ENCODE results near the gene FOXJ2.
"Not testable (repeated sequence)": the region's sequence is repeated elsewhere in the genome, so short reads cannot be mapped to it uniquely, and the experiment has no call there.

The FOXJ2 gene

DNA sequence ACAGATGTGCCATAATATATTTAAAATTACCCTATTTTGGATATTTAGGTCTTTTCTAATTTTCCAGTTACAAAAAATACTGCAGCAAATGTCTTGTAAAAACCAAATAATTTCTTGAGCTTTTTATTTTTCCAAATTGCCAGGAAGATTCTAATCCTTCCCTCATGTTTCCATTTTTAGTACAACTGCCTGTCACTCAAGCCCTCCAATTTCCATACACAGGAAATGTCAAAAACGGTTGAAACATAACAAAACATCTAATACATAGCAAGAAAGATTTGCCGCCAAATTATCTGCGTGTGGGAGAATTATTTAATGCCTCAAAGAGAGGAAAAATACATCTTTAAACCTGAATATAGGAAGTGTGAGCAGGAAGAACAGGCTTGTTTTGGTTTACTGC is 2.3 kb upstream of the FOXJ2 start:
- H3K4me3 ChIP-seq (ENCODE audit: low read length), result no peak overlapping the region
- no peaks in the 10 kb centered on the region for H3K27me3 ChIP-seq (ENCODE audit: control insufficient read depth, insufficient read depth, low read length)
- no CpG with 5 or more reads among the region's 3 CpGs for WGBS (ENCODE audit: insufficient coverage, insufficient read length)
- H3K4me1 ChIP-seq (ENCODE audit: control insufficient read depth, insufficient read depth, low read length), result peaks cover 4% of the 10 kb centered on the region; the same call in 1 of the 2 replicates
- no peak overlapping the region for H3K27ac ChIP-seq (ENCODE audit: low read length)
- no peak for DNase-seq (ENCODE audit: low read depth, low spot score)
- no peaks in the 10 kb centered on the region for H3K36me3 ChIP-seq (ENCODE audit: control insufficient read depth, insufficient read depth, low read length)
- H3K9me3 ChIP-seq (ENCODE audit: control insufficient read depth, insufficient read depth, low read length), result no peaks in the 10 kb centered on the region

DNA sequence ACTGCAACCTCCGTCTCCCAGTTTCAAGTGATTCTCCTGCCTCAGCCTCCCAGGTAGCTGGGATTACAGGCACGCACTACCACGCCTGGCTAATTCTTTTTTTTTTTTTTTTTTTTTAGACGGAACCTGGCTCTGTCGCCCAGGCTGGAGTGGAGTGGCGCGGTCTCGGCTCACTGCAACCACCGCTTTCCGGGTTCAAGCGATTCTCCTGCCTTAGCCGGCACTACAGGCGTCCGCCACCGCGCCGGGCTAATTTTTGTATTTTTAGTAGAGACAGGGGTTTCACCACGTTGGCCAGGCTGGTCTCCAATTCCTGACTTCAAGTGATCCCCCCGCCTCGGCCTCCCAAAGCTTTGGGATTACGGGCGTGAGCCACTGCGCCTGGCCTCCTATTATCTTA is 1.5 kb upstream of the FOXJ2 start:
- no CpG with 5 or more reads among the region's 23 CpGs for WGBS (ENCODE audit: insufficient coverage, insufficient read length)
- not testable (repeated sequence) for H3K9me3 ChIP-seq (ENCODE audit: control insufficient read depth, insufficient read depth, low read length); H3K4me1 ChIP-seq (ENCODE audit: control insufficient read depth, insufficient read depth, low read length); DNase-seq (ENCODE audit: low read depth, low spot score); H3K27ac ChIP-seq (ENCODE audit: low read length); H3K36me3 ChIP-seq (ENCODE audit: control insufficient read depth, insufficient read depth, low read length); H3K27me3 ChIP-seq (ENCODE audit: control insufficient read depth, insufficient read depth, low read length); H3K4me3 ChIP-seq (ENCODE audit: low read length)

DNA sequence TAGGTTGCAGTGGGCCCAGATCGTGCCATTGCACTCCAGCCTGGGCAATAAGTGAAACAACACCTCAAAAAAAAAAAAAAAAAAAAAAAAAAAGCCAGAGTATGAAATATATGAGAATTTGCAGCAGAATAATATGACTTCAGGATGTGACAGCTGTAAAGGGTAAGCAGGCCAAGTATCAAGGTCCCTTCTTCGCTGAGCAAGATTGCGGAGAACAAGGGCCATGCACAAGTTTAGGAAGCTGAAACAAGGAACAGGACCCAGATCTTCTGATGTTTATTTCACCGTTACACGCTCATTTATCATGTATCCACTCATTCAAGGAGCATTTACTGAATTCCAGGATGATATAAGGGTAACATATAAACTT is 659 bp upstream of the FOXJ2 start:
- Histone ChIP-seq H3K27me3 (ENCODE audit: control insufficient read depth, insufficient read depth, low read length) (no peaks in the 10 kb centered on the region), H3K9me3 (ENCODE audit: control insufficient read depth, insufficient read depth, low read length) (no peaks in the 10 kb centered on the region), H3K36me3 (ENCODE audit: control insufficient read depth, insufficient read depth, low read length) (no peaks in the 10 kb centered on the region), H3K4me3 (ENCODE audit: low read length) (peak overlapping the region; percentile 65; the same call in 1 of the 2 replicates), H3K27ac (ENCODE audit: low read length) (no peak overlapping the region), H3K4me1 (ENCODE audit: control insufficient read depth, insufficient read depth, low read length) (peaks cover 4% of the 10 kb centered on the region; the same call in 1 of the 2 replicates)
- no CpG with 5 or more reads among the region's 5 CpGs for WGBS (ENCODE audit: insufficient coverage, insufficient read length)
- DNase-seq (ENCODE audit: low read depth, low spot score), result no peak

DNA sequence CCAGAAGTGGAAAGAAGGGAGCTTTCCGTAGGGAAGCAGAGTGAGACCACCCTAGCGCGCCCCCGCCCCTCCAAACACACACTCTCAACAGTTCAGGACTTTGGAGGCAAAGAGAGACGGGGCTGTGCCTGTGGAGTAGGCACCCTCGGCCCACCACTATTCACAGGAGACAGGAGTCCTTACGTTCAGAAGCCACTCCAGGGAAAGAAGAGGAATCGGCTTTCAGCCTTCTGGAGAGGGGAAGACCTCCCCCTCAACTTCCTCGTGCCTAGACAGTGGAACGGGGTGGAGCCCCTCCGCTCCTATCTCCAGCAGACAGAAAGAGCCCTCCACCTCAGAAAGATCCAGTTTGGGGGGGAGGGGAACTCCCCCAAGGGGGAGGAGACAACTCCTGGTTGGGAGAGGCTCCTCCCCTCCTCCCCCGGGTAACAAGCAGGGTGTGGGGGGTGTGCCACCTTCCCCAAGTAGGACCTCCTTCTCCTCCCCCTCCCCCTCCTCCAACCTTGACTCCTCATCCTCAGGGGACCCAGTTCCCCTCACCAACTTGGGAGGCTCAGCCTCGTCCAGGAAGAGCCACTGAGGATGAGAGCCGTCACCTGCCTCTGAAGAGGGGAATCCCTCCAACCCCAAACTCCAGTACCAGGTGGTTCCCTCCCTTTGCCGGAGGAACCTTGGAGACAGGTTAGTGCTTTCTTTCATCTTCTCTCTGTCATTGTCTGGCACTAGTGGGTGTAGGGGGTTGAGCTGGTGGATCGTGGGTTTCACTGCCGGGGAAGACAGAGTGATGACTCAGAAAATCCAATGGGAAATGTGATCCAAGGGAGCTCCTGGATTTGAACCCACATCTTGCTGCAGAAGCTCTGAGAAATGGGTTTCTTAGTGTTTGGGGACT is 883 bp downstream of the FOXJ2 start:
- H3K4me1 ChIP-seq (ENCODE audit: control insufficient read depth, insufficient read depth, low read length), result peaks cover 9% of the 10 kb centered on the region
- no peaks in the 10 kb centered on the region for H3K9me3 ChIP-seq (ENCODE audit: control insufficient read depth, insufficient read depth, low read length)
- H3K4me3 ChIP-seq (ENCODE audit: low read length), result peak overlapping the region; percentile 65; the same call in 1 of the 2 replicates
- no CpG with 5 or more reads among the region's 17 CpGs for WGBS (ENCODE audit: insufficient coverage, insufficient read length)
- H3K36me3 ChIP-seq (ENCODE audit: control insufficient read depth, insufficient read depth, low read length), result no peaks in the 10 kb centered on the region
- peak; percentile 41 for DNase-seq (ENCODE audit: low read depth, low spot score)
- H3K27ac ChIP-seq (ENCODE audit: low read length), result no peak overlapping the region
- no peaks in the 10 kb centered on the region for H3K27me3 ChIP-seq (ENCODE audit: control insufficient read depth, insufficient read depth, low read length)

DNA sequence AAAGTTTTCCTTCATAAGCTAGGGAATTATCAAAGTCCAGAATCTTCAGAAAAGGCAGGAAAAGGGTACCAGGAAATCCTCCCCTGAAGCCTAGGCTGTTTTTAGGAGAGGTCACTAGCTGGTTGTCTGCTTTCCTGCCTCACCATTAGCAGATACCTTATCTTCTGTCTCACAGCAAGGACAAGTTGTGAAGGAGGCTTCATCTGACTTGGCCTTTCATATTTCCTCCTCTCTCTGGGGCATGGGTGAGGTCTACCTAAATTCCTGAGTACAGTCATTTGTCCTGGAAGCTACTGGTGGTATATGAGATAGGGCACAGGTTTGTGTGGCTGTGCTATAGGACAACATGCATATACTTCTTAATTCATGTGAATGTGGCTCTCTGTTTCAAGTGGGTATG is 2.3 kb downstream of the FOXJ2 start:
- Histone ChIP-seq H3K9me3 (ENCODE audit: control insufficient read depth, insufficient read depth, low read length) (no peaks in the 10 kb centered on the region), H3K4me3 (ENCODE audit: low read length) (no peak overlapping the region), H3K27ac (ENCODE audit: low read length) (no peak overlapping the region), H3K36me3 (ENCODE audit: control insufficient read depth, insufficient read depth, low read length) (no peaks in the 10 kb centered on the region), H3K4me1 (ENCODE audit: control insufficient read depth, insufficient read depth, low read length) (peaks cover 13% of the 10 kb centered on the region), H3K27me3 (ENCODE audit: control insufficient read depth, insufficient read depth, low read length) (no peaks in the 10 kb centered on the region)
- no peak for DNase-seq (ENCODE audit: low read depth, low spot score)

DNA sequence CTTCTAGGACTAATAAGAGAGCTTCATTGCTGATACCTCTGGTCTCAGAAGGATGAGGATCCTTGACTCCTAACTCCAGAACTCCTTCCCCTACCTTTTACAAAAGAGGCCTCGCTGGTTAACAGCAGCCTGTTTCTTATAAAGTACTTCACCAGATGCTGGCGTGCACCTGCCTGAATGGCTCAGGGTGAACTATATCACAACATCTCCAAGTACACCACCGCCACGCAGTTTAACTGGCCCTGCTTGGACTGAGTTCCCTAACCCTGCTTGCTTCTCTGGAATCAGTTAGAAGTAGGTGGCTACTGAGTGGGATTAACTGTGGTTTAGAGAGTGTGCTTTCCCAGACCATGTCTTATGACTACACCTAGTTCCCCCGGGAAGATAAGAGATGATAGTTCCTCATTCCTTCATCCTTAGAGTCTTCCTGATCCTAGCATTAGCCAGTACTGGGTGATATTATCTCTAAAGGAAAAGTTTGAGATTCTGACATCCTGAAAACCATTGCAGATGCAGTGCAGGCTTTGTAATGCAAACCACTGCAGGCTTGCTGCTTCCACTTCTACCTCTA is 3.0 kb downstream of the FOXJ2 start:
- H3K27ac ChIP-seq (ENCODE audit: low read length), result no peak overlapping the region
- DNase-seq (ENCODE audit: low read depth, low spot score), result no peak
- H3K36me3 ChIP-seq (ENCODE audit: control insufficient read depth, insufficient read depth, low read length), result no peaks in the 10 kb centered on the region
- H3K27me3 ChIP-seq (ENCODE audit: control insufficient read depth, insufficient read depth, low read length), result no peaks in the 10 kb centered on the region
- no peaks in the 10 kb centered on the region for H3K9me3 ChIP-seq (ENCODE audit: control insufficient read depth, insufficient read depth, low read length)
- WGBS (ENCODE audit: insufficient coverage, insufficient read length), result no CpG with 5 or more reads among the region's 5 CpGs
- no peak overlapping the region for H3K4me3 ChIP-seq (ENCODE audit: low read length)
- peaks cover 13% of the 10 kb centered on the region for H3K4me1 ChIP-seq (ENCODE audit: control insufficient read depth, insufficient read depth, low read length)

- Histone ChIP-seq H3K27ac (ENCODE audit: low read length) (no peak overlapping the region), H3K27me3 (ENCODE audit: control insufficient read depth, insufficient read depth, low read length) (no peaks in the 10 kb centered on the region), H3K36me3 (ENCODE audit: control insufficient read depth, insufficient read depth, low read length) (no peaks in the 10 kb centered on the region), H3K4me1 (ENCODE audit: control insufficient read depth, insufficient read depth, low read length) (peaks cover 13% of the 10 kb centered on the region), H3K4me3 (ENCODE audit: low read length) (no peak overlapping the region), H3K9me3 (ENCODE audit: control insufficient read depth, insufficient read depth, low read length) (no peaks in the 10 kb centered on the region)
- WGBS (ENCODE audit: insufficient coverage, insufficient read length), result no CpG with 5 or more reads among the region's 8 CpGs
- DNase-seq (ENCODE audit: low read depth, low spot score), result no peak
Observed at GRCh38 chr12:8036346-8036745, 3.8 kb downstream of the FOXJ2 start.

- Histone ChIP-seq H3K27me3 (ENCODE audit: control insufficient read depth, insufficient read depth, low read length) (no peaks in the 10 kb centered on the region), H3K4me1 (ENCODE audit: control insufficient read depth, insufficient read depth, low read length) (peaks cover 13% of the 10 kb centered on the region), H3K36me3 (ENCODE audit: control insufficient read depth, insufficient read depth, low read length) (no peaks in the 10 kb centered on the region), H3K27ac (ENCODE audit: low read length) (no peak overlapping the region), H3K9me3 (ENCODE audit: control insufficient read depth, insufficient read depth, low read length) (no peaks in the 10 kb centered on the region), H3K4me3 (ENCODE audit: low read length) (no peak overlapping the region)
- DNase-seq (ENCODE audit: low read depth, low spot score), result no peak
- WGBS (ENCODE audit: insufficient coverage, insufficient read length), result no CpG with 5 or more reads among the region's 6 CpGs
Observed at GRCh38 chr12:8037046-8037663, 4.6 kb downstream of the FOXJ2 start.

GRCh38 chr12:8037947-8038346 is 5.4 kb downstream of the FOXJ2 start:
- no peak overlapping the region for H3K4me3 ChIP-seq (ENCODE audit: low read length)

GRCh38 chr12:8038659-8039114 is 6.2 kb downstream of the FOXJ2 start:
- no CpG with 5 or more reads among the region's 13 CpGs for WGBS (ENCODE audit: insufficient coverage, insufficient read length)
- H3K27ac ChIP-seq (ENCODE audit: low read length), result no peak overlapping the region
- no peaks in the 10 kb centered on the region for H3K36me3 ChIP-seq (ENCODE audit: control insufficient read depth, insufficient read depth, low read length)
- peaks cover 13% of the 10 kb centered on the region for H3K4me1 ChIP-seq (ENCODE audit: control insufficient read depth, insufficient read depth, low read length)
- H3K27me3 ChIP-seq (ENCODE audit: control insufficient read depth, insufficient read depth, low read length), result no peaks in the 10 kb centered on the region
- no peak overlapping the region for H3K4me3 ChIP-seq (ENCODE audit: low read length)
- peak; percentile 33 for DNase-seq (ENCODE audit: low read depth, low spot score)
- H3K9me3 ChIP-seq (ENCODE audit: control insufficient read depth, insufficient read depth, low read length), result no peaks in the 10 kb centered on the region

More at GRCh38 chr12:8037947-8038346, 5.4 kb downstream of the FOXJ2 start:
- Histone ChIP-seq H3K9me3 (ENCODE audit: control insufficient read depth, insufficient read depth, low read length) (no peaks in the 10 kb centered on the region), H3K27me3 (ENCODE audit: control insufficient read depth, insufficient read depth, low read length) (no peaks in the 10 kb centered on the region), H3K4me1 (ENCODE audit: control insufficient read depth, insufficient read depth, low read length) (peaks cover 13% of the 10 kb centered on the region), H3K36me3 (ENCODE audit: control insufficient read depth, insufficient read depth, low read length) (no peaks in the 10 kb centered on the region), H3K27ac (ENCODE audit: low read length) (no peak overlapping the region)
- WGBS (ENCODE audit: insufficient coverage, insufficient read length), result no CpG with 5 or more reads among the region's 6 CpGs
- DNase-seq (ENCODE audit: low read depth, low spot score), result no peak
